Panc1 (cell line): ENCODE results near the gene PNLIPRP2. TPM values are rescaled to one million over a fixed set of nuclear protein-coding genes. Genes with fewer than 3 reads are reported as not detected.

ENCODE experiments used
- ATAC-seq: fragments of 200-7000 bp; cut with Tn5 transposase; 2 replicates; pipeline ENCODE4 v1.9.1; 2020; ENCODE audit warnings: mild to moderate bottlenecking, moderate library complexity
- BruUV-seq: library from RNA; stranded (reverse); fragments of 400-500 nt; replicated peaks from 2 replicates; lab custom pipeline; 2021; lab: Mats Ljungman, UMichigan
- CTCF ChIA-PET: fragments of 300-600 bp; sonication (Branson Sonifier 250); formaldehyde crosslinking; loops from one replicate; lab custom pipeline; 2022; ENCODE audit warnings: antibody characterized with exemption; lab: Charles Lee
- POLR2A ChIA-PET: fragments of 300-600 bp; sonication (Branson Sonifier 250); formaldehyde crosslinking; loops from one replicate; lab custom pipeline; 2022; ENCODE audit warnings: antibody characterized with exemption; lab: Charles Lee
- DNase-seq: peaks from one replicate; pipeline ENCODE4 v3.0.0-alpha.2; 2010; ENCODE audit warnings: low read depth, low spot score
- H3K27ac ChIP-seq: 2 replicates; pipeline ENCODE4 v1.5.1; 2011; ENCODE audit warnings: mild to moderate bottlenecking, low read length, inconsistent platforms
- H3K27me3 ChIP-seq: fragments of 200-500 bp; sonication (Bioruptor generic); 2 replicates; pipeline ENCODE4 v1.6.0; 2014; ENCODE audit warnings: low read length, inconsistent platforms; ENCODE audit not compliant: control insufficient read depth, insufficient read depth
- H3K36me3 ChIP-seq: fragments of 200-500 bp; sonication (Bioruptor generic); 2 replicates; pipeline ENCODE4 v1.5.1; 2014; ENCODE audit warnings: inconsistent platforms, mild to moderate bottlenecking, low read length, moderate library complexity; ENCODE audit not compliant: control insufficient read depth, insufficient read depth
- H3K4me1 ChIP-seq: 2 replicates; pipeline ENCODE4 v1.5.1; 2011; ENCODE audit warnings: inconsistent platforms, mild to moderate bottlenecking, low read length, moderate library complexity; ENCODE audit not compliant: control insufficient read depth, insufficient read depth
- H3K4me3 ChIP-seq, 2 experiments: 2 replicates each; pipeline ENCODE4 v1.5.1; 2011 to 2012; ENCODE audit warnings: low read depth in 2 of 2, low read length in 2 of 2, mild to moderate bottlenecking in 2 of 2, inconsistent platforms in 1 of 2, moderate library complexity in 1 of 2
- H3K9me3 ChIP-seq: fragments of 200-500 bp; sonication (Bioruptor generic); 2 replicates; pipeline ENCODE4 v1.5.1; 2014; ENCODE audit warnings: low read depth, mild to moderate bottlenecking, inconsistent platforms, low read length, moderate library complexity; ENCODE audit not compliant: control insufficient read depth, insufficient read depth
- POLR2AphosphoS5 ChIP-seq: IDR thresholded peaks from 2 replicates; pipeline ENCODE4 v1.6.1; 2012; ENCODE audit warnings: mild to moderate bottlenecking, low read depth, low read length, moderate library complexity
- SIN3A ChIP-seq: IDR thresholded peaks from 2 replicates; pipeline ENCODE4 v1.6.1; 2012; ENCODE audit warnings: low read depth, mild to moderate bottlenecking, low read length, moderate library complexity, borderline replicate concordance; ENCODE audit not compliant: insufficient read depth
- TCF7L2 ChIP-seq: IDR thresholded peaks from 2 replicates; pipeline ENCODE4 v1.6.1; 2011; ENCODE audit warnings: mild to moderate bottlenecking, low read depth, low read length, inconsistent platforms
- in situ Hi-C: cut with HindIII; loops from 2 replicates; pipeline ENCODE4 v1.10.0; 2016; ENCODE audit warnings: low sequenced_read_pairs, low pct_unique_long_range_greater_than_20kb
- intact Hi-C: fragments of 100-400 bp; cut with micrococcal nuclease; formaldehyde crosslinking; loops from one replicate; pipeline ENCODE4 v1.10.0; 2022; ENCODE audit not compliant: unreplicated experiment
- total RNA-seq: library from RNA; stranded (reverse); gene quantifications from one replicate; pipeline ENCODE4 v1.2.1, GENCODE V29; 2021; ENCODE audit not compliant: unreplicated experiment
- TF ChIP-seq, protein P1 (sequence below): fragments of 450-650 bp; IDR thresholded peaks from 2 replicates; pipeline ENCODE4 v1.5.1; 2017; ENCODE audit warnings: mild to moderate bottlenecking
- TF ChIP-seq, protein P2 (sequence below), 2 experiments: IDR thresholded peaks; 2 replicates each; pipeline ENCODE4 v1.6.1; 2011 to 2012; ENCODE audit warnings: low read depth in 2 of 2, control low read depth in 1 of 2, low read length in 1 of 2, mild to moderate bottlenecking in 1 of 2, moderate library complexity in 1 of 2; ENCODE audit not compliant: insufficient read depth in 1 of 2

The PNLIPRP2 gene
- total RNA-seq, 1 experiment from 2014 or later, result 0.72 TPM

DNA sequence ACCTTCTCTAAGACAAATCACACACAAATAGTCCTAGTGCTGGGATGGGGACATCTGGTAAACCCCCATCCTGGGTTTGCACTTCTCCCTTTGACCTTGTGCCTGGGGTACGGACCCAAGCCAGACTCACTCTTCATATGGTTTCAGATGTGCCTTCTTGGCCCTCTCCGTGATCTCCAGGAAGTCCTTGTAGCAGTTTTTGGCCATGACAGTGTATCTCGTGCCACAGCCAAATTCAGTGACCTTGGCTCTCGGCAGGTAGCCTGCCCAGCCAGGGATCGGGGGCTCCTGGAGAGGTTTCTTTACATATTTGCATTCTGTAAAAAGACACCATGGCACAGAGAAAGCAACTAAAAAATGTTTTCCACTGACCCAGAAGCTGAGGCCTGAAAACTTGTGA, 43.9 kb downstream of the PNLIPRP2 start:
- TF ChIP-seq POLR2AphosphoS5 (no peak), SIN3A (no peak)
- TF ChIP-seq, protein P1, sequence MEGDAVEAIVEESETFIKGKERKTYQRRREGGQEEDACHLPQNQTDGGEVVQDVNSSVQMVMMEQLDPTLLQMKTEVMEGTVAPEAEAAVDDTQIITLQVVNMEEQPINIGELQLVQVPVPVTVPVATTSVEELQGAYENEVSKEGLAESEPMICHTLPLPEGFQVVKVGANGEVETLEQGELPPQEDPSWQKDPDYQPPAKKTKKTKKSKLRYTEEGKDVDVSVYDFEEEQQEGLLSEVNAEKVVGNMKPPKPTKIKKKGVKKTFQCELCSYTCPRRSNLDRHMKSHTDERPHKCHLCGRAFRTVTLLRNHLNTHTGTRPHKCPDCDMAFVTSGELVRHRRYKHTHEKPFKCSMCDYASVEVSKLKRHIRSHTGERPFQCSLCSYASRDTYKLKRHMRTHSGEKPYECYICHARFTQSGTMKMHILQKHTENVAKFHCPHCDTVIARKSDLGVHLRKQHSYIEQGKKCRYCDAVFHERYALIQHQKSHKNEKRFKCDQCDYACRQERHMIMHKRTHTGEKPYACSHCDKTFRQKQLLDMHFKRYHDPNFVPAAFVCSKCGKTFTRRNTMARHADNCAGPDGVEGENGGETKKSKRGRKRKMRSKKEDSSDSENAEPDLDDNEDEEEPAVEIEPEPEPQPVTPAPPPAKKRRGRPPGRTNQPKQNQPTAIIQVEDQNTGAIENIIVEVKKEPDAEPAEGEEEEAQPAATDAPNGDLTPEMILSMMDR, result no peak
- H3K4me1 ChIP-seq, result peaks cover 3% of the 10 kb centered on the region; the same call in 1 of the 2 replicates
- intact Hi-C loops, result no loop called here
- no peak overlapping the region for H3K4me3 ChIP-seq
- H3K27me3 ChIP-seq, result no peaks in the 10 kb centered on the region
- BruUV-seq, result no TSS peak
- ATAC-seq (no peak), DNase-seq (no peak)
- H3K9me3 ChIP-seq, result no peaks in the 10 kb centered on the region
- H3K27ac ChIP-seq, result no peak overlapping the region
- no peaks in the 10 kb centered on the region for H3K36me3 ChIP-seq
- CTCF ChIA-PET, result no interaction called here
- POLR2A ChIA-PET, result no interaction called here
- in situ Hi-C loops, result no loop called here

DNA sequence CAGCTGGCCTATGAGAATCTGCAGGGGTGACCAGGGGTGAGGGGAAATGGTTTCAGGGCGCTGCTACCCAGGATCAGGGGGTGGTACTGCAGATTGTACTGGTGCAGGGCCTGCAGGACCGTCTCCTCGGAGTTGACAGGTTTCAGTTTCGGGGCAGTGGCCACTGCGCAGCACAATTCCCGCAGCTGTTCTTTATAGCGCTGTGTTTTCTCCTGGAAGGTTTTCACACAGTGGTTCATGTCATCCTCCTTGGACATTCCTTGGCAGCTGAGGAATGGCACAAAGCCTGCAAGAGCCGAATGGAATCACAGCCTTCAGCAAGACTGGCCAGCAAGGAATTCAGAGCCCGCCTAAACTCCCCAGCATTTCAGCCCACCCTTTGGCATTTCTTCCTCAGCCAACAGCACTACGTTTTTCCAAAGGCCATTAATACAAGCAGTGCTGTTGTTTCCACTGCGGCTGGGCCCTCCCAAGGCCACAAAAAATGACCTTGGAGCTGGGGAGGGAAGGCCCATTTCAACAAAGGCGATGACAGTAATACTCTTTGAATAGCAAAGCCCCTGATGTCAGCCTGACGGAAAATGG, 44.9 kb downstream of the PNLIPRP2 start:
- CTCF ChIA-PET, result no interaction called here

More for the DNA sequence above, 44.9 kb downstream of the PNLIPRP2 start:
- Histone ChIP-seq H3K9me3 (no peaks in the 10 kb centered on the region), H3K4me3 (no peak overlapping the region), H3K27ac (no peak overlapping the region), H3K27me3 (no peaks in the 10 kb centered on the region), H3K4me1 (peaks cover 3% of the 10 kb centered on the region; the same call in 1 of the 2 replicates), H3K36me3 (no peaks in the 10 kb centered on the region)
- BruUV-seq, result no TSS peak
- POLR2A ChIA-PET, result no interaction called here
- TF ChIP-seq SIN3A (no peak), POLR2AphosphoS5 (no peak), TCF7L2 (no peak)
- TF ChIP-seq, protein P1, result no peak
- TF ChIP-seq, protein P2, sequence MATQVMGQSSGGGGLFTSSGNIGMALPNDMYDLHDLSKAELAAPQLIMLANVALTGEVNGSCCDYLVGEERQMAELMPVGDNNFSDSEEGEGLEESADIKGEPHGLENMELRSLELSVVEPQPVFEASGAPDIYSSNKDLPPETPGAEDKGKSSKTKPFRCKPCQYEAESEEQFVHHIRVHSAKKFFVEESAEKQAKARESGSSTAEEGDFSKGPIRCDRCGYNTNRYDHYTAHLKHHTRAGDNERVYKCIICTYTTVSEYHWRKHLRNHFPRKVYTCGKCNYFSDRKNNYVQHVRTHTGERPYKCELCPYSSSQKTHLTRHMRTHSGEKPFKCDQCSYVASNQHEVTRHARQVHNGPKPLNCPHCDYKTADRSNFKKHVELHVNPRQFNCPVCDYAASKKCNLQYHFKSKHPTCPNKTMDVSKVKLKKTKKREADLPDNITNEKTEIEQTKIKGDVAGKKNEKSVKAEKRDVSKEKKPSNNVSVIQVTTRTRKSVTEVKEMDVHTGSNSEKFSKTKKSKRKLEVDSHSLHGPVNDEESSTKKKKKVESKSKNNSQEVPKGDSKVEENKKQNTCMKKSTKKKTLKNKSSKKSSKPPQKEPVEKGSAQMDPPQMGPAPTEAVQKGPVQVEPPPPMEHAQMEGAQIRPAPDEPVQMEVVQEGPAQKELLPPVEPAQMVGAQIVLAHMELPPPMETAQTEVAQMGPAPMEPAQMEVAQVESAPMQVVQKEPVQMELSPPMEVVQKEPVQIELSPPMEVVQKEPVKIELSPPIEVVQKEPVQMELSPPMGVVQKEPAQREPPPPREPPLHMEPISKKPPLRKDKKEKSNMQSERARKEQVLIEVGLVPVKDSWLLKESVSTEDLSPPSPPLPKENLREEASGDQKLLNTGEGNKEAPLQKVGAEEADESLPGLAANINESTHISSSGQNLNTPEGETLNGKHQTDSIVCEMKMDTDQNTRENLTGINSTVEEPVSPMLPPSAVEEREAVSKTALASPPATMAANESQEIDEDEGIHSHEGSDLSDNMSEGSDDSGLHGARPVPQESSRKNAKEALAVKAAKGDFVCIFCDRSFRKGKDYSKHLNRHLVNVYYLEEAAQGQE (IDR thresholded peaks at IDR 0.05; ENCODE audit: insufficient read depth in 1 of 2, low read depth in 2 of 2, low read length in 1 of 2), result no peak
- ATAC-seq (no peak), DNase-seq (no peak)
- in situ Hi-C loops, result no loop called here
- intact Hi-C loops, result no loop called here
